ENCODE data around the gene SPOCK1.

- no peak for TF ChIP-seq CTCF (conservative IDR thresholded peaks at IDR 0.05 in 1 of 2, IDR thresholded peaks at IDR 0.05 in 1 of 2; ENCODE audit: extremely low read depth in 1 of 2, insufficient read depth in 1 of 2, low read depth in 1 of 2, low read length in 2 of 2)
- TF ChIP-seq EZH2 (IDR thresholded peaks at IDR 0.05; ENCODE audit: borderline replicate concordance, low read length), result no peak
These were observed 4.3 kb upstream of the SPOCK1 start for GRCh38 chr5:137503456-137503855.
